HuH-7 (cell line): ENCODE data around the gene TUBGCP5.
"Not testable (repeated sequence)": the region's sequence is repeated elsewhere in the genome, so short reads cannot be mapped to it uniquely, and the experiment has no call there.

ENCODE experiments used
- DNase-seq: peaks from one replicate; pipeline ENCODE4 v3.0.0; 2011; ENCODE audit warnings: low spot score

TUBGCP5 gene

GRCh38 chr15:23039143-23039916 is at the start of gene TUBGCP5:
Gene TUBGCP5 (minus strand): TSS chr15:23039569. CDS start chr15:23039543, 26 bp downstream.
- peak; percentile 88 for DNase-seq

GRCh38 chr15:23083115-23083514 is 43.7 kb upstream of the TUBGCP5 start:
- no peak for DNase-seq

GRCh38 chr15:23081996-23082737 is 42.8 kb upstream of the TUBGCP5 start:
- DNase-seq, result not testable (repeated sequence)

- DNase-seq, result no peak
Observed at GRCh38 chr15:23081271-23081670, 41.9 kb upstream of the TUBGCP5 start.

- no peak for DNase-seq
Observed at GRCh38 chr15:23079766-23080165, 40.4 kb upstream of the TUBGCP5 start.

GRCh38 chr15:23075927-23076326 is 36.6 kb upstream of the TUBGCP5 start:
- DNase-seq, result no peak

GRCh38 chr15:23074684-23075083 is 35.3 kb upstream of the TUBGCP5 start:
- DNase-seq, result no peak

GRCh38 chr15:23073890-23074646 is 34.7 kb upstream of the TUBGCP5 start:
- DNase-seq, result no peak

- DNase-seq, result no peak
Observed at GRCh38 chr15:23072633-23073032, 33.3 kb upstream of the TUBGCP5 start.

- DNase-seq, result peak; percentile 20
Observed at GRCh38 chr15:23069496-23070166, 30.3 kb upstream of the TUBGCP5 start.

- DNase-seq, result no peak
Observed at GRCh38 chr15:23067416-23067815, 28.0 kb upstream of the TUBGCP5 start.

GRCh38 chr15:23065836-23066235 is 26.5 kb upstream of the TUBGCP5 start:
- DNase-seq, result no peak

GRCh38 chr15:23064156-23064555 is 24.8 kb upstream of the TUBGCP5 start:
- no peak for DNase-seq

- no peak for DNase-seq
Observed at GRCh38 chr15:23057707-23058106, 18.3 kb upstream of the TUBGCP5 start.

GRCh38 chr15:23055316-23055715 is 15.9 kb upstream of the TUBGCP5 start:
- DNase-seq, result no peak

- DNase-seq, result no peak
Observed at GRCh38 chr15:23052522-23052921, 13.2 kb upstream of the TUBGCP5 start.

GRCh38 chr15:23050708-23051107 is 11.3 kb upstream of the TUBGCP5 start:
- no peak for DNase-seq

GRCh38 chr15:23049984-23050628 is 10.7 kb upstream of the TUBGCP5 start:
- no peak for DNase-seq

- not testable (repeated sequence) for DNase-seq
Observed at GRCh38 chr15:23048572-23049282, 9.4 kb upstream of the TUBGCP5 start.

- not testable (repeated sequence) for DNase-seq
Observed at GRCh38 chr15:23043987-23044386, 4.6 kb upstream of the TUBGCP5 start.

- not testable (repeated sequence) for DNase-seq
Observed at GRCh38 chr15:23043535-23043934, 4.2 kb upstream of the TUBGCP5 start.
